Neural crest cell (in vitro differentiated cells): ENCODE data around the gene PCDHGB2. TPM values are rescaled to one million over a fixed set of nuclear protein-coding genes. Genes with fewer than 3 reads are reported as not detected.
"Not testable (repeated sequence)": the region's sequence is repeated elsewhere in the genome, so short reads cannot be mapped to it uniquely, and the experiment has no call there.

Source experiments
- DNase-seq: peaks from one replicate; pipeline ENCODE4 v3.0.0; 2021; ENCODE audit warnings: low read depth, mixed read lengths, low spot score
- H3K27ac Mint-ChIP-seq: one replicate; pipeline ENCODE4 v1.8.0; 2021; ENCODE audit warnings: mild to moderate bottlenecking, mixed read lengths; ENCODE audit not compliant: unreplicated experiment
- H3K27me3 Mint-ChIP-seq: 2 replicates; pipeline ENCODE4 v1.8.0; 2021; ENCODE audit warnings: low read depth, mild to moderate bottlenecking, mixed read lengths
- H3K36me3 Mint-ChIP-seq: 2 replicates; pipeline ENCODE4 v1.8.0; 2021; ENCODE audit warnings: low read depth, mild to moderate bottlenecking, mixed read lengths
- H3K4me1 Mint-ChIP-seq: 2 replicates; pipeline ENCODE4 v1.8.0; 2021; ENCODE audit warnings: mixed read lengths
- H3K4me3 Mint-ChIP-seq: one replicate; pipeline ENCODE4 v1.8.0; 2021; ENCODE audit warnings: mild to moderate bottlenecking, mixed read lengths
- H3K9me3 Mint-ChIP-seq: 2 replicates; pipeline ENCODE4 v1.8.0; 2021; ENCODE audit warnings: mixed read lengths
- CTCF ChIP-seq: fragments of 200-600 bp; sonication (generic); conservative IDR thresholded peaks from 2 replicates; pipeline ENCODE4 v1.5.0; 2021; ENCODE audit warnings: antibody characterized with exemption, mild to moderate bottlenecking
- long read RNA-seq: library from polyadenylated mRNA; unstranded; transcript quantifications from one replicate; pipeline ENCODE4 v2.0.0, GENCODE V29; 2020
- total RNA-seq: library from RNA; stranded (reverse); gene quantifications from 2 replicates; pipeline ENCODE4 v1.2.1, GENCODE V29; 2021

Gene PCDHGB2
- total RNA-seq = 1.3 and 1.5 TPM in 2 replicates
- long read RNA-seq = 0 reads

DNA sequence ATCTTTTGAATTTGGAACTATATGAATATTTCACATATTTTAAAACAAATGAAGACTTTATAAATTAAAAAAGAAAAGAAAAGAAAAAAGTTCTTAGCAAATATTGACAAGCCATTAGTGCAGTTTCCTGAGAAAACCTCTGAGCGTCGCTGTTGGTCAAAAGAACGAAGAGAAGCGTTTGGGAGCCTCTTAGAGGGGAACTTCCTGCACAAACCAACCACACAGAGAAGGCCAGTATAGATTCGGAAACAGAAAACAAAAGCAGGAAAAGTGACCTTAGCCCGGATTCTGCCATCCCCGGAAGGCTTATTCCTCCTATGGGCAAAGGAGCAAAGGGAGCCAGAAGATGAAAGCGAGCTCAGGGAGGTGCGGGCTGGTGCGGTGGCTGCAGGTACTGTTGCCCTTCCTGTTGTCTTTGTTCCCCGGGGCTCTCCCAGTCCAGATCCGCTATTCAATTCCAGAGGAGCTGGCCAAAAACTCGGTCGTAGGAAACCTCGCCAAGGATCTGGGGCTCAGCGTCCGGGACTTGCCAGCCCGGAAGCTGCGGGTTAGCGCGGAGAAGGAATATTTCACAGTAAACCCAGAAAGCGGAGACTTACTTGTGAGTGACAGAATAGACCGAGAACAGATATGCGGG lies at the start of gene PCDHGB2:
Gene PCDHGB2 (plus strand): TSS at position 205 of the 637 bp plus-strand sequence. CDS start 142 bp downstream, at position 347.
- TF ChIP-seq CTCF = peak; percentile 31
- no peak within 1 kb of the TSS for H3K4me3 Mint-ChIP-seq
- H3K36me3 Mint-ChIP-seq = peaks cover 47% of the 10 kb centered on the region
- DNase-seq = no peak
- H3K9me3 Mint-ChIP-seq = peaks cover 19% of the 10 kb centered on the region
- no peaks in the 10 kb centered on the region for H3K4me1 Mint-ChIP-seq
- H3K27ac Mint-ChIP-seq = no peak within 1 kb of the TSS
- H3K27me3 Mint-ChIP-seq = no peaks in the 10 kb centered on the region

GRCh38 chr5:141313711-141314110 lies 46.1 kb upstream of the PCDHGB2 start:
- Mint-ChIP-seq H3K4me1 (peaks cover 7% of the 10 kb centered on the region), H3K27ac (no peak overlapping the region), H3K27me3 (peaks cover 4% of the 10 kb centered on the region), H3K9me3 (peaks cover 39% of the 10 kb centered on the region), H3K4me3 (no peak overlapping the region), H3K36me3 (peaks cover 77% of the 10 kb centered on the region)
- no peak for DNase-seq
- no peak for TF ChIP-seq CTCF

DNA sequence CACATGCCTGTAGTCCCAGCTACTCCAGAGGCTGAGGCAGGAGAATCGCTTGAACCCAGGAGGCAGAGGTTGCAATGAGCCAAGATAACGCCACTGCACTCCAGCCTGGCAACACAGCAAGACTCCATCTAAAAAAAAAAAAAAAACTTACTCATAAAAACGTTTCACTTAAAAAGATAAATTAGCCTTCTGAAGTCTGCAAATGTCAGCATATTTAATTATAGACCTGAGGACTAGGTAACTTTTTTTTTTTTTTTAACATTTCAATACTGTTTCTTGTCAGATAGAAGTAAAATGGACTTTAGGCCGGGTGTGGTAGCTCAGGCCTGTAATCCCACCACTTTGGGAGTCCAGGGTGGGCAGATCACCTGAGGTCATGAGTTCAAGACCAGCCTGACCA lies 42.8 kb upstream of the PCDHGB2 start:
- H3K27ac Mint-ChIP-seq, DNase-seq, H3K27me3 Mint-ChIP-seq: not testable (repeated sequence)
- H3K36me3 Mint-ChIP-seq = peaks cover 75% of the 10 kb centered on the region
- H3K9me3 Mint-ChIP-seq = peaks cover 46% of the 10 kb centered on the region
- peak overlapping the region; percentile 24 for H3K4me3 Mint-ChIP-seq
- H3K4me1 Mint-ChIP-seq = peaks cover 27% of the 10 kb centered on the region

DNA sequence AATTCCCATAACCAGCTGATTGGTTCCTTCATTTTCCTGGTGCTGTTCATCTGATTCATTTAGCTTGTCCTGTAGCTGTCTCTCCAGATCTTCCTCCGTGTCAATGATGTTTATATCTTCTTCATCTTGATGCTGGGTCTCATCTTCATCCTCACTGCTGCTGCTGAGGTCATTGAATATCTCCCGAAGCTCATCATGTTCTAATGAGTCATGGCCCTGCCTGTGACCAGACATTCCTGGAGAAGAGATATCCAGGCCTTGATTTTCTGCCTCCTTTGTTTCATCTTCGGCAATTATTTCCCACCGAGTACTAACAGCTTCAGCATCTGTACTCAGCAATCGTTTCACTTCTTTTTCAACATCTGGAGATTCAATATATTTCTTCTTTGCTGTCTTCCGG lies 40.6 kb upstream of the PCDHGB2 start:
- Mint-ChIP-seq H3K27ac (no peak overlapping the region), H3K36me3 (peaks cover 63% of the 10 kb centered on the region), H3K9me3 (peaks cover 38% of the 10 kb centered on the region), H3K27me3 (peaks cover 10% of the 10 kb centered on the region), H3K4me3 (peak overlapping the region; percentile 94), H3K4me1 (peaks cover 27% of the 10 kb centered on the region)
- no peak for DNase-seq
- no peak for TF ChIP-seq CTCF

DNA sequence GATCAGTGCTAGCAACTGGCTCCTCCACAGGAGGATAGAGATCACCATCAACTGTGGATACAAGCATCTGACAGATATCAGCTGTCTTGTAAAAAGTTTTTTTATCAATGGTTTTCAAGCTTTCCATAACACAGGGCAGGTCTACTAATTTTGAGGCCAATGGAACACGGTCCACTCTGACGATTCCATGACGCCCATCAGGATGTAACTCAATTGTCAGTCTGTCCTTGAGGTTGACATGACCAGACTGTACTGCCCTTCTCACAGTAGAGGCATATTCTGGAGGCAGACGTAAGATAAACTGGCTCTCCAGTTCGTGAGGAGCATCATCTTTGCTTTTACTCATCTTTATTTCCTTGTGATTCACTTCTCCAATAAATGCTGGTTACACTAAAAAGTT lies 40.1 kb upstream of the PCDHGB2 start:
- Mint-ChIP-seq H3K9me3 (peaks cover 36% of the 10 kb centered on the region), H3K36me3 (peaks cover 60% of the 10 kb centered on the region), H3K4me1 (peaks cover 27% of the 10 kb centered on the region), H3K4me3 (peak overlapping the region; percentile 94), H3K27me3 (peaks cover 10% of the 10 kb centered on the region), H3K27ac (peak overlapping the region; percentile 96)
- no peak for TF ChIP-seq CTCF
- DNase-seq = no peak
